ENCODE results near the gene NHLRC4.

Gene NHLRC4

GRCh38 chr16:560204-560700 is 6.6 kb upstream of the NHLRC4 start, which contains the start of gene PRR35:
PRR35 (plus strand) TSS chr16:560394; CDS start chr16:563295, 2,901 bp downstream.
- TF ChIP-seq CTCF (conservative IDR thresholded peaks at IDR 0.05; ENCODE audit: low read length) = no peak
- H3K4me3 ChIP-seq (ENCODE audit: low read length) = no peak within 1 kb of the TSS

GRCh38 chr16:560701-561412 is 5.9 kb upstream of the NHLRC4 start:
- TF ChIP-seq CTCF (conservative IDR thresholded peaks at IDR 0.05; ENCODE audit: low read length) = no peak
- no peak overlapping the region for H3K4me3 ChIP-seq (ENCODE audit: low read length)
- no peak for DNase-seq (ENCODE audit: low read depth)

More at GRCh38 chr16:560204-560700, 6.6 kb upstream of the NHLRC4 start, which contains the start of gene PRR35:
- DNase-seq (ENCODE audit: low read depth) = no peak

DNA sequence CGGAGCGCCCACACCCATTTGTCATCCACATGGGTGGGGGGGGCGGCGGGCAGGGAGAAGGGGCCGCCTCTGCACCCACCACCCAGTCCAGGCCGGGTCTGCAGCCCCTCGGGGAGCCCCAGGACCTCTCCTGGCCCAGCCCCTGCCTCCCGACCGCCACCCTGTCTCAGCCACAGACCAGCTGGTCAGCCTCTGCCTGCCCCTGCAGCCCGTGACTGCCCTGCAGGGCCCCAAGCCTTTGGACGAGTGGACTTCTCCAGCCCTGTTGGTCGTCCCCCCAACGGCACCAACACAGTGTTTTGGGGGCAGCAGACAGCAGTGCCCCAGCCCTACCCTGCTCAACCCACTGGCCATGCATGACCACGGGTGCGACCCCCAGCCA is 5.4 kb upstream of the NHLRC4 start:
- no peak for TF ChIP-seq CTCF (conservative IDR thresholded peaks at IDR 0.05; ENCODE audit: low read length)
- no peak overlapping the region for H3K4me3 ChIP-seq (ENCODE audit: low read length)
- no peak for DNase-seq (ENCODE audit: low read depth)

GRCh38 chr16:561957-562938 is 4.6 kb upstream of the NHLRC4 start:
- no peak for TF ChIP-seq CTCF (conservative IDR thresholded peaks at IDR 0.05; ENCODE audit: low read length)
- H3K4me3 ChIP-seq (ENCODE audit: low read length) = no peak overlapping the region
- no peak for DNase-seq (ENCODE audit: low read depth)

- TF ChIP-seq CTCF (conservative IDR thresholded peaks at IDR 0.05; ENCODE audit: low read length) = no peak
- H3K4me3 ChIP-seq (ENCODE audit: low read length) = no peak overlapping the region
- no peak for DNase-seq (ENCODE audit: low read depth)
Measured at GRCh38 chr16:563072-563644, 3.6 kb upstream of the NHLRC4 start.

GRCh38 chr16:564690-565418 is 2.0 kb upstream of the NHLRC4 start:
- no peak overlapping the region for H3K4me3 ChIP-seq (ENCODE audit: low read length)
- no peak for DNase-seq (ENCODE audit: low read depth)
- TF ChIP-seq CTCF (conservative IDR thresholded peaks at IDR 0.05; ENCODE audit: low read length) = no peak
